ENCODE data around the gene MAPT. TPM values are rescaled to one million over a fixed set of nuclear protein-coding genes. Genes with fewer than 3 reads are reported as not detected.

MAPT gene
- total RNA-seq, 4 donors from 2014 or later: 4.2 to 11.1 (median 7.3) TPM

DNA sequence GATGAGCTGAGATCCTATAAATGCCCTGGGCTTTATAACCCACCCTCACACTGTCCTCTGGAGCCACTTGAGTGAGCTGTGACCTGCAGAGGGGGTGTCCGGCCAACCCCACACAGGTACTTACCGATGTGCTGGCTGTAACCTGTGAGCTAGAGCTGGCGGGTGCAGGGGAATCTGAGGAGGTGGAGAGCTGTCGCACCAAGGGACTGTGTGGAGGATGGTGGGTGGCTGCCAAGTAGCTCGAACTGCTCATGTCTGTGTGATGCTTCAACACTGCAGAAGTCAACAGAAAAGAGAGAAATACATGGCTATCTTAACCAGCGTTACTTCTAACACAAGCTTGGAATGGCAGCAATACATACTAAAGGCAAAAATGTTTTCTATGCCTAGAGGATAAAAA is 144.1 kb downstream of the MAPT start:
- no peak for DNase-seq (ENCODE audit: extremely low spot score)
- H3K27me3 ChIP-seq: no peaks in the 10 kb centered on the region
- no peak overlapping the region for H3K4me3 ChIP-seq
- H3K9me3 ChIP-seq: no peaks in the 10 kb centered on the region
- 85% methylated on average over 6 of the region's 6 CpGs for WGBS
- no peak for TF ChIP-seq POLR2AphosphoS5 (IDR thresholded peaks at IDR 0.05)
- no peak for TF ChIP-seq EP300 (IDR thresholded peaks at IDR 0.05)
- no peak for TF ChIP-seq POLR2A (IDR thresholded peaks at IDR 0.05; ENCODE audit: low read depth)
- TF ChIP-seq, protein P1, sequence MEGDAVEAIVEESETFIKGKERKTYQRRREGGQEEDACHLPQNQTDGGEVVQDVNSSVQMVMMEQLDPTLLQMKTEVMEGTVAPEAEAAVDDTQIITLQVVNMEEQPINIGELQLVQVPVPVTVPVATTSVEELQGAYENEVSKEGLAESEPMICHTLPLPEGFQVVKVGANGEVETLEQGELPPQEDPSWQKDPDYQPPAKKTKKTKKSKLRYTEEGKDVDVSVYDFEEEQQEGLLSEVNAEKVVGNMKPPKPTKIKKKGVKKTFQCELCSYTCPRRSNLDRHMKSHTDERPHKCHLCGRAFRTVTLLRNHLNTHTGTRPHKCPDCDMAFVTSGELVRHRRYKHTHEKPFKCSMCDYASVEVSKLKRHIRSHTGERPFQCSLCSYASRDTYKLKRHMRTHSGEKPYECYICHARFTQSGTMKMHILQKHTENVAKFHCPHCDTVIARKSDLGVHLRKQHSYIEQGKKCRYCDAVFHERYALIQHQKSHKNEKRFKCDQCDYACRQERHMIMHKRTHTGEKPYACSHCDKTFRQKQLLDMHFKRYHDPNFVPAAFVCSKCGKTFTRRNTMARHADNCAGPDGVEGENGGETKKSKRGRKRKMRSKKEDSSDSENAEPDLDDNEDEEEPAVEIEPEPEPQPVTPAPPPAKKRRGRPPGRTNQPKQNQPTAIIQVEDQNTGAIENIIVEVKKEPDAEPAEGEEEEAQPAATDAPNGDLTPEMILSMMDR (IDR thresholded peaks at IDR 0.05): no peak
- intact Hi-C loops (cut with DNase I): no loop called here
- peaks cover 38 to 84% (median 77%) of the 10 kb centered on the region in 4 donors for H3K36me3 ChIP-seq
- H3K4me1 ChIP-seq: peaks cover 16 to 41% (median 32%) of the 10 kb centered on the region in 4 donors
- no peak overlapping the region for H3K27ac ChIP-seq (replicated peaks in 1 of 4)

DNA sequence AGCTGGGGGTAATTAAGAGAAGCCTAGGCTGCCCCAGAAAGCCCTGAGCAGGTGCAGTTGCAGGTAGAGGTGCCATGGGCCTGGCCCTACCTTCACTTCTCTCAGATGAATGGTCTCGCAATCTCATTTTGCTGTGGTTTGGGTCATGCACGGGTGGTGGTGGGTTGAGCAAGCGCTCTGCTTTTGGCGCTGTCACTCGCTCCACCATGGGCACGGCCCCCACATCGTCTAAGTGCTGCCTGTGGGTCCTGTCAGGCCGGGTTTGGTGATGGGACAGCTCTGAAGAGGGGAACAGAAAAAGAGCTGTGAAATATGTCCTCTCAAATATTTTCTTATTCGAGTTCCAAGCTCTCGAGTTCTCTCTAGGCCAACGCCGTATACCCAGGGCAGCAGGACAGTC is 144.6 kb downstream of the MAPT start:
- Histone ChIP-seq H3K4me3 (no peak overlapping the region), H3K27me3 (no peaks in the 10 kb centered on the region), H3K27ac (replicated peaks in 1 of 4) (peak overlapping the region in 1 of 4 donors; percentile 53), H3K9me3 (no peaks in the 10 kb centered on the region), H3K36me3 (peaks cover 33 to 80% (median 71%) of the 10 kb centered on the region in 4 donors), H3K4me1 (peaks cover 21 to 46% (median 37%) of the 10 kb centered on the region in 4 donors)
- 87% methylated on average over 11 of the region's 12 CpGs for WGBS
- intact Hi-C loops (cut with DNase I): no loop called here
- DNase-seq (ENCODE audit: extremely low spot score): no peak
- TF ChIP-seq, protein P1 (IDR thresholded peaks at IDR 0.05): no peak
- TF ChIP-seq POLR2AphosphoS5 (IDR thresholded peaks at IDR 0.05) (no peak), EP300 (IDR thresholded peaks at IDR 0.05) (no peak), POLR2A (IDR thresholded peaks at IDR 0.05; ENCODE audit: low read depth) (no peak)

DNA sequence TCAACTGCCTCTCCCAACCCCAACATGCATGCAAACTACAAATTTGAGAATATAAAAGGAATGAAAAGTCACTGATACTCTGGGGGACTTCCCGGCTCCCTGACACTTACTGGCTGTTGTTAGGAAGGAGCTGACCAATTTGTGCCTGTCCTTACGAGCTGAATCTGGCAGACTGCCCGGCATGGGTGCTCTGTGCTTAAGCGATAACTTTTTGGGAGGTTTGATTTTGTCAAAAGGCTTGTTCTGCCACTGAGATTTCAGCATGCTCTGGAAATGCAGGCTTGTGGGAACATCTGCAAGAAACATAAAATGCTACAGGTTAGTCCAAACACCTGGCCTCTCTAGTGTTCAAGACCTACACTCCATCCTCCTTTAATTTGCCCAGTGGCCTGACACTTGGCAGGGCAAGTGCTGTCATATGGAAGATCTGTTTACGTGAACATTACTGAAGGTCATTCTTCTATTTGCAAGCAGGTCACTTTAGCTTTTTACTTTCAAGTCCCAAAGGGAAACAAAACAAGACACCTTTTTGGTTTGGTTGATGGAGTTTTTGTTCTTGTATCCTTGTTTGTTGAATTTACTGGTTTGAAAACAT is 145.3 kb downstream of the MAPT start:
- no peaks in the 10 kb centered on the region for H3K9me3 ChIP-seq
- 40% methylated on average over 5 of the region's 5 CpGs for WGBS
- peaks cover 28 to 53% (median 44%) of the 10 kb centered on the region in 4 donors for H3K4me1 ChIP-seq
- H3K36me3 ChIP-seq: peaks cover 25 to 72% (median 64%) of the 10 kb centered on the region in 4 donors
- DNase-seq (ENCODE audit: extremely low spot score): no peak
- no peak overlapping the region for H3K4me3 ChIP-seq
- intact Hi-C loops (cut with DNase I): loop anchor here (5.0 kb wide), 2 partner anchors 37 to 173 kb away; no protein-coding TSS in a partner anchor
- TF ChIP-seq POLR2A (IDR thresholded peaks at IDR 0.05; ENCODE audit: low read depth) (no peak), POLR2AphosphoS5 (IDR thresholded peaks at IDR 0.05) (no peak), EP300 (IDR thresholded peaks at IDR 0.05) (no peak)
- TF ChIP-seq, protein P1 (IDR thresholded peaks at IDR 0.05): no peak
- peak overlapping the region in 2 of 4 donors; percentile 13 to 53 for H3K27ac ChIP-seq (replicated peaks in 1 of 4)
- H3K27me3 ChIP-seq: no peaks in the 10 kb centered on the region

DNA sequence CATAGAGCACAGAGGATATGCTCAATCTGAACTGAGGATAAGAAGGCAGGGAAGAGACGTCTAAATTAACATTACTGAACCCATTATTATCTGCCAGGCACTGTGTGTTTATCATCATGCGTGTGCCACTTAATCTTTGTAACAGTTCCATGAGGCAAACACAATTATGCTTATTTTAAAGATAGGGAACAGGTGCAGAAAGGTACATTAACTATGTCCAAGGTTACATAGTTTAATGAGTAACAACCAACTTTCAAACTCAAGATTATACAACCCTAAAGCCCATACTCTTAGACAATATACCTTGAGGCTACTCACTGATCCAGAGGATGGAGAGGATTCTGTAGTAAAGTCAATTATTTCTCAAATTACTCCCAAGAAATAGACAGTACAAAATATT is 147.9 kb downstream of the MAPT start:
- Histone ChIP-seq H3K4me3 (no peak overlapping the region), H3K4me1 (peaks cover 39 to 60% (median 51%) of the 10 kb centered on the region in 4 donors), H3K36me3 (peaks cover 21 to 72% (median 54%) of the 10 kb centered on the region in 4 donors), H3K27me3 (no peaks in the 10 kb centered on the region), H3K27ac (replicated peaks in 1 of 4) (no peak overlapping the region), H3K9me3 (no peaks in the 10 kb centered on the region)
- intact Hi-C loops (cut with DNase I): loop anchor here (5.0 kb wide), 2 partner anchors 40 to 170 kb away; no protein-coding TSS in a partner anchor
- 81% methylated on average over 2 of the region's 2 CpGs for WGBS
- no peak for DNase-seq (ENCODE audit: extremely low spot score)
- TF ChIP-seq POLR2AphosphoS5 (IDR thresholded peaks at IDR 0.05): no peak
- TF ChIP-seq, protein P1 (IDR thresholded peaks at IDR 0.05): no peak
- no peak for TF ChIP-seq EP300 (IDR thresholded peaks at IDR 0.05)
- TF ChIP-seq POLR2A (IDR thresholded peaks at IDR 0.05; ENCODE audit: low read depth): no peak
